GM23338 (cell line): Measurements from ENCODE around the gene KCNMA1. TPM values are rescaled to one million over a fixed set of nuclear protein-coding genes. Genes with fewer than 3 reads are reported as not detected.

Source experiments
- ATAC-seq: fragments of 200-7000 bp; cut with Tn5 transposase; 3 replicates; pipeline ENCODE4 v1.9.1; 2020
- DNase-seq: peaks from one replicate; pipeline ENCODE4 v3.0.0-alpha.2; 2015; ENCODE audit warnings: low spot score
- H2AFZ ChIP-seq: fragments of 200-600 bp; sonication (generic); 2 replicates; pipeline ENCODE4 v1.8.0; 2016; ENCODE audit warnings: antibody characterized with exemption, mild to moderate bottlenecking, moderate library complexity
- H3F3A ChIP-seq: fragments of 200-600 bp; sonication (generic); replicated peaks from 2 replicates; pipeline ENCODE4 v1.8.0; 2017; ENCODE audit warnings: antibody characterized with exemption, mixed run types, low read depth
- H3K27ac ChIP-seq: fragments of 200-600 bp; sonication (generic); 2 replicates; pipeline ENCODE4 v1.6.1; 2016; ENCODE audit warnings: low read depth
- H3K27me3 ChIP-seq: fragments of 200-600 bp; sonication (generic); 2 replicates; pipeline ENCODE4 v1.8.0; 2016; ENCODE audit warnings: mild to moderate bottlenecking, mixed run types, moderate library complexity; ENCODE audit not compliant: insufficient read depth
- H3K36me3 ChIP-seq: fragments of 200-600 bp; sonication (generic); 2 replicates; pipeline ENCODE4 v1.8.0; 2016; ENCODE audit warnings: mild to moderate bottlenecking; ENCODE audit not compliant: insufficient read depth
- H3K4me1 ChIP-seq: fragments of 200-600 bp; sonication (generic); 2 replicates; pipeline ENCODE4 v1.8.0; 2016; ENCODE audit warnings: mild to moderate bottlenecking, moderate library complexity; ENCODE audit not compliant: insufficient read depth
- H3K4me2 ChIP-seq: fragments of 200-600 bp; sonication (generic); 2 replicates; pipeline ENCODE4 v1.7.1; 2017; ENCODE audit warnings: mixed run types
- H3K4me3 ChIP-seq: fragments of 200-600 bp; sonication (generic); 2 replicates; pipeline ENCODE4 v1.6.1; 2016; ENCODE audit warnings: mixed run types
- H3K79me2 ChIP-seq: fragments of 200-600 bp; sonication (generic); replicated peaks from 2 replicates; pipeline ENCODE4 v1.8.0; 2017; ENCODE audit warnings: mild to moderate bottlenecking; ENCODE audit not compliant: insufficient read depth
- H3K9me2 ChIP-seq: fragments of 200-600 bp; sonication (generic); 2 replicates; pipeline ENCODE4 v1.8.0; 2017; ENCODE audit not compliant: insufficient read depth
- H4K20me1 ChIP-seq: fragments of 200-600 bp; sonication (generic); replicated peaks from 2 replicates; pipeline ENCODE4 v1.8.0; 2017; ENCODE audit warnings: mild to moderate bottlenecking; ENCODE audit not compliant: insufficient read depth
- H3K27ac Mint-ChIP-seq: 2 replicates; pipeline ENCODE4 v1.8.0; 2020; ENCODE audit warnings: inconsistent platforms, mild to moderate bottlenecking, moderate library complexity, mixed read lengths
- H3K27me3 Mint-ChIP-seq: 3 replicates; pipeline ENCODE4 v1.8.0; 2022; ENCODE audit warnings: low read depth, mild to moderate bottlenecking, moderate library complexity, mixed read lengths, inconsistent platforms; ENCODE audit not compliant: insufficient read depth, poor library complexity
- H3K36me3 Mint-ChIP-seq: 3 replicates; pipeline ENCODE4 v1.8.0; 2021; ENCODE audit warnings: low read depth, mild to moderate bottlenecking, inconsistent platforms, moderate library complexity, mixed read lengths
- H3K4me1 Mint-ChIP-seq: 3 replicates; pipeline ENCODE4 v1.8.0; 2020; ENCODE audit warnings: mild to moderate bottlenecking, inconsistent platforms, mixed read lengths
- H3K4me3 Mint-ChIP-seq: 3 replicates; pipeline ENCODE4 v1.8.0; 2021; ENCODE audit warnings: moderate library complexity, mild to moderate bottlenecking, inconsistent platforms, mixed read lengths
- H3K9me3 Mint-ChIP-seq: 3 replicates; pipeline ENCODE4 v1.8.0; 2020; ENCODE audit warnings: moderate library complexity, mild to moderate bottlenecking, inconsistent platforms, mixed read lengths
- CREB1 ChIP-seq: fragments of 250-450 bp; sonication (Bioruptor Pico); IDR thresholded peaks from 2 replicates; pipeline ENCODE4 v1.5.0; 2020; ENCODE audit warnings: low read depth, mild to moderate bottlenecking, moderate library complexity
- ETS1 ChIP-seq: IDR thresholded peaks from 2 replicates; pipeline ENCODE4 v1.6.1; 2016; ENCODE audit warnings: antibody characterized with exemption
- EZH2 ChIP-seq: fragments of 200-600 bp; sonication (generic); IDR thresholded peaks from one replicate; pipeline ENCODE4 v1.8.0; 2017; ENCODE audit warnings: antibody characterized with exemption, mild to moderate bottlenecking, low read depth; ENCODE audit not compliant: unreplicated experiment
- EZH2phosphoT487 ChIP-seq: fragments of 200-600 bp; sonication (generic); IDR thresholded peaks from one replicate; pipeline ENCODE4 v1.8.1; 2018; ENCODE audit warnings: antibody characterized with exemption; ENCODE audit not compliant: unreplicated experiment
- NANOG ChIP-seq: IDR thresholded peaks from 2 replicates; pipeline ENCODE4 v1.6.1; 2016; ENCODE audit warnings: antibody characterized with exemption, borderline replicate concordance
- POLR2AphosphoS5 ChIP-seq: IDR thresholded peaks from 2 replicates; pipeline ENCODE4 v1.6.1; 2016; ENCODE audit warnings: antibody characterized with exemption, low read depth
- STAT1 ChIP-seq: IDR thresholded peaks from one replicate; pipeline ENCODE4 v1.6.1; 2016; ENCODE audit warnings: antibody characterized with exemption; ENCODE audit not compliant: unreplicated experiment
- ZNF462 ChIP-seq: fragments of 250-450 bp; sonication (Bioruptor Pico); IDR thresholded peaks from 2 replicates; pipeline ENCODE4 v1.5.0; 2020; ENCODE audit warnings: mild to moderate bottlenecking, moderate library complexity
- polyA plus RNA-seq: library from polyadenylated mRNA; unstranded; fragments of >200 nt; fragmentation: Nextera tagmentation; extraction: Ambion mirVana; gene quantifications from 2 replicates; pipeline ENCODE4 v1.2.1, GENCODE V29; 2016
- total RNA-seq: library from RNA; depleted of rRNA; stranded (reverse); fragments of >200 nt; shearing (Covaris generic); gene quantifications from 2 replicates; pipeline ENCODE4 v1.2.3, GENCODE V29; 2014

KCNMA1 gene
- total and polyA plus RNA-seq, 2 experiments from 2014 or later: 8.2 to 9.0 TPM

- Histone ChIP-seq H3K79me2 (no peaks in the 10 kb centered on the region), H3F3A (no peaks in the 10 kb centered on the region), H3K4me1 (peaks cover 65% of the 10 kb centered on the region), H3K27me3 (no peaks in the 10 kb centered on the region), H3K4me3 (no peak overlapping the region), H3K9me2 (peaks cover 10% of the 10 kb centered on the region; the same call in 1 of the 2 replicates), H3K27ac (no peak overlapping the region), H2AFZ (no peak overlapping the region), H3K36me3 (no peaks in the 10 kb centered on the region), H4K20me1 (no peaks in the 10 kb centered on the region), H3K4me2 (no peak overlapping the region; the same call in 1 of the 2 replicates)
- Mint-ChIP-seq H3K36me3 (no peaks in the 10 kb centered on the region; the same call in 2 of the 3 replicates), H3K27me3 (peaks cover 5% of the 10 kb centered on the region), H3K27ac (no peak overlapping the region), H3K4me1 (peaks cover 60% of the 10 kb centered on the region), H3K9me3 (no peaks in the 10 kb centered on the region), H3K4me3 (no peak overlapping the region)
- TF ChIP-seq NANOG: no peak
- TF ChIP-seq CREB1 (CRISPR knock-in tag): no peak
- no peak for TF ChIP-seq EZH2phosphoT487
- TF ChIP-seq ETS1: no peak
- no peak for TF ChIP-seq POLR2AphosphoS5
- TF ChIP-seq STAT1: no peak
- no peak for TF ChIP-seq ZNF462 (CRISPR knock-in tag)
- no peak for TF ChIP-seq EZH2
- DNase-seq (peak; percentile 60), ATAC-seq (peak; percentile 65)
Measured at GRCh38 chr10:77289027-77289501, 348.5 kb downstream of the KCNMA1 start.
